D721Med (cell line): ENCODE data around the gene SYTL2.

Source experiments
- DNase-seq: peaks from one replicate; pipeline ENCODE4 v3.0.0; 2011; ENCODE audit warnings: low spot score; ENCODE audit not compliant: insufficient read length
- FAIRE-seq: peaks from 2 replicates; lab custom pipeline; 2011; peaks lifted over from hg19 to GRCh38; lab: Jason Lieb, UNC
- CTCF ChIP-seq: IDR thresholded peaks from 2 replicates; pipeline ENCODE4 v1.5.1; 2012; ENCODE audit warnings: mild to moderate bottlenecking, control low read depth; ENCODE audit not compliant: insufficient read depth; ENCODE audit errors: missing control alignments

Gene SYTL2

GRCh38 chr11:85742873-85743275 lies 68.1 kb downstream of the SYTL2 start:
- DNase-seq (no peak), FAIRE-seq (no peak)
- no peak for TF ChIP-seq CTCF

DNA sequence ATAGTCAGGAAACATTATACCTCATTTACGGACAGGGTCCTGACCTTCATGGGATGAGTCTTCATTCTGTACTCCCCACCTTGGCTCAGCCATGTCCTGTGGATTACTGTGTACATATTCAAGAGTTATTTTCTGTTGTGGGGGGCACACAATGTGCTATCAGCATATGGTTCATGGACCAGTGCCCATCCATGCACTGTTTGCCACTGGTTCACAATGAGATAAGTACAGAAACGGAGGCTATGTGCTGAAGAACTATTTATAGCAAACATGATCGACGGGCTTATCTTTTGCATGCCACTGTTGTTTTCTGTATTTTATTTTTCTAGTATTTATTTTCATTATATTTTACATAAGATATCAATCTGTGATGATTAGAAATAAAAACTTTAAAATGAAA lies 68.6 kb downstream of the SYTL2 start:
- no peak for DNase-seq
- no peak for FAIRE-seq
- TF ChIP-seq CTCF, result no peak

GRCh38 chr11:85740481-85741400 lies 70.2 kb downstream of the SYTL2 start:
- TF ChIP-seq CTCF, result no peak
- no peak for FAIRE-seq
- no peak for DNase-seq

GRCh38 chr11:85737738-85738137 lies 73.2 kb downstream of the SYTL2 start:
- TF ChIP-seq CTCF, result no peak
- FAIRE-seq, result no peak
- DNase-seq, result no peak

DNA sequence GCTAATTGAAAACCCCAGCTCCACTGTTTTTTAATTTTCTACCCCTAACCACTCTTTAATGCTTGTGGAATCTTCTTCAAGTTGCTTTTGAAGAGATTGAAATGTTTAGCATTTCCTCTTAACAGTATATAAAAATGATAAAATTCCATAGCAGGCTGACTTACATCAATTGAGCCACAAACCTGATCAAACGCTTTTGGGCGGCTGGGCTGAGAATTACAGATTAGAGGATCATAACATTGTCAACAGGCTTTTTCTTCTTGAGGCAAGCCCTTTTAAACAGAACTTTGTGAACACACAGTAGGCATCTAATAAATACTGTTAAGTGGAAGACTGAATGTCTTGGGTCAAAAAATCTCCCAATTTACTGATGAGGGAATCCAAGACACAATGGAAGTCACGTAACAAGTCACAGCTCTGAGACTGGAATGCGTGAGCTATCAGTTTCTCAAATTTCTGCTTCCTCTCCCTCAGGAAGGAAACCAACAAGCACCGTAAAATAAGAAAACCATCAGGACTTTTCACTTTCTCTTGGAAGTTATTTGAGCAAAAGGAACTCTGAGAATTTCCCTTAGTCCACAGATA lies 75.0 kb downstream of the SYTL2 start:
- DNase-seq (no peak), FAIRE-seq (no peak)
- no peak for TF ChIP-seq CTCF

DNA sequence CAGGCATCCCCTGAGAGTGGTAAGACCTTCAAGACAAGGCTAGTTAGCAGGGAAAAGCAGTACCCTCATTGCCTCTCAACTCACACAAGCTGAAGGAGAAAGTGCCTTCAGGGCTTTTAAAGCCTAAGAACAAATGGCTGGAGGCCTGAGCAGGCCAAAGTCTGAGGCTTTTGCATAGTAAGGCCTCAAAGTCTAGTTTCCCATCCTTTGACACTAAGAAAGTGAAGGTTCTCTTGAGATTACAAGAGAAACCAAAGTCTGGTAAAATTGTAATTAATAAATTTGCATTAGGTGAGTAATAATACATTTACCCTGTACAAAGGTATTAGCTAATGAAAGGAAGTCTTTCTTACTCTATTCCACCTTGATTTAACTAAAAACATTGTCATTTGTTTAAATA lies 78.0 kb downstream of the SYTL2 start:
- no peak for TF ChIP-seq CTCF
- FAIRE-seq, result no peak
- DNase-seq, result no peak

DNA sequence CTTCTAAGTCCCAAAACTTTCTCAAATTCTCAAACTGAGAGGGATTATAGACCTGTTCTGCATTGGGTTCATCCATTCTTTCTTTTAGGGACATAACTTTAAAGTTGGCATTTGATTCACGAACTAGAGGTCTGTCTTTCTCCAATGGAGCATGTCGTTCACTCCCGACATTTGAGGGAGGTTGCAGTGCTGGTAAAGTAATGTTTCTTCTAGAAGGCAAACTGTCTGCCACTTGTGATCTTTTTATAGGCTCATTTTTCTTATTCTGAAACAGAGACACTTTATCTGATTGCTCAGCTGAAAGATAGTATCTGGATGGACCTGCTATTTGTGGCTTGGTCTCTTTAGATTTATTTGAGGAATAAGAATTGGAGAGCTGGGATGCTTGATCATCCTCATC lies 84.6 kb downstream of the SYTL2 start:
- DNase-seq (no peak), FAIRE-seq (no peak)
- no peak for TF ChIP-seq CTCF
